Activated CD4-positive, alpha-beta T cell treated with anti-CD3 and anti-CD28 coated beads, Interleukin-2, amount 50 U/mL, for 1 hour (primary cell): ENCODE measurements around the gene LIPT2.
"Not testable (repeated sequence)": the region's sequence is repeated elsewhere in the genome, so short reads cannot be mapped to it uniquely, and the experiment has no call there.

ENCODE experiments used
- DNase-seq: peaks from one replicate; pipeline ENCODE4 v3.0.0-alpha.2; 2020

Gene LIPT2

GRCh38 chr11:74492974-74493790, at the start of gene LIPT2:
Gene LIPT2, minus strand, starts transcription at chr11:74493724. Its CDS starts 21 bp downstream, at chr11:74493703.
- peak; percentile 98 for DNase-seq

DNA sequence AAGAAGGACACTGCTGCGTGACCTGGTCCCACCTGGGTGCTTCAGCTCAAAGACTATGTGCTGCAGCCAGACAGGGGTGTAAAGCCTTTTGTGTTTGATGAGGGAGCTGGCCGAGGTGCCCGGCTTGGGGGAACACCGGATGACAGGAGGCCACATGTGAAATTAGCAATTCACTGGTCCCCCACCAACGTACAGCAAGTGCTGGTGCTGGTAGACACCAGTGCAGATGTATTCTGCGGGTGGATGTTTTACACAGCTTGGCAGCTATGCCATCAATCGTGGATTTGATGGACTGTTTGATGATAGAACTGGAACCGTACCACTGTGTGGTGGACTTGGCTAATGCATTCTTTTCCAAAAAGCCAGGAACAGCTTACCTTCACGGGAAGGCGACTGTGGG, 47.9 kb upstream of the LIPT2 start:
- no peak for DNase-seq

GRCh38 chr11:74540270-74540669, 46.7 kb upstream of the LIPT2 start:
- no peak for DNase-seq

GRCh38 chr11:74538680-74539079, 45.2 kb upstream of the LIPT2 start:
- DNase-seq, result no peak

GRCh38 chr11:74535371-74536160, 42.0 kb upstream of the LIPT2 start:
- no peak for DNase-seq

DNA sequence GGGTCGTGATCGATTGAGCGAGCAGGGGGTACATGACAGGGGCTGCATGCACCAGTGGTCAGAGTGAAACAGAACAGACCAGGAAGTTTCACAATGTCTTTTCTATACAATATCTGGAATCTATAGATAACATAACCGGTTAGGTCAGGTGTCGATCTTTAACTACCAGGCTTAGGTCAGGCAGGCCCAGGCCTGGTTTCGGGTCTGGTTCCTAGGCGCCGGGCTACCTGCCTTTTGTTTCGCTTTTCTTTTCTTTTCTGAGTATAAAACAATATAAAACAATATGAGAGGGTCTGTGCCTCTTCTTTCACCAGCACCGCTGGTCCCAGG, 41.4 kb upstream of the LIPT2 start:
- DNase-seq, result not testable (repeated sequence)

DNA sequence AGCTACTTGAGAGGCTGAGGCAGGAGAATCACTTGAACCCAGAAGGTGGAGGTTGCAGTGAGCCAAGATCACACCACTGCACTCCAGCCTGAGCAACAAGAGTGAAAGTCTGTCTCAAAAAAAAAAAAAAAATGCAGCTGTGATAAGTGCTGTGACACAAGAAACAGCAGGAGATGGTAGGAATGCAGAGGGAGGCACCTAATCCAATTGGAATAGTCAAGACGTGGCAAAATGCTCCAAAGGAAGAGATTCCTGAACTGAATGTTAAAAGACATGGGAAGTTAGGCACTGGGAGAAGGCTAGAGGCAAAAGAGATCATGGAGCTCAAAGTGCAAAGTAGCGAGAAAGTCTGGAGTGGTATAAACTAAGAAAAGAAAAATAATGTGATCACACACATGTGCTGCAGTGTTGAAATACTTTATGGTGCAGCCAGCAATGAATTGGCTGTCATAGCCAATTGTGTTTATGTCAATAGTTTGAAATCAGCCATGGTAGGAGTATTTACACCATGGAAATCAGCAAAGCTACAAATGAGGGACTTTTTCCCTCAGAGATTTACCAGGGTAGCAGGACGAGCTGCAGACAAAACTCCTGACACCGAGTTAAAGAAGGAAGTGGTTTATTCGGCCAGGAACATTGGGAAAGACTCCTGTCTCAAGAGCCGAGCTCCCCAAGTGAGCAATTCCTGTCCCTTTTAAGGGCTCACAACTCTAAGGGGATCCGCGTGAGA, 40.9 kb upstream of the LIPT2 start:
- DNase-seq, result no peak

GRCh38 chr11:74533421-74533820, 39.9 kb upstream of the LIPT2 start:
- DNase-seq, result no peak

DNA sequence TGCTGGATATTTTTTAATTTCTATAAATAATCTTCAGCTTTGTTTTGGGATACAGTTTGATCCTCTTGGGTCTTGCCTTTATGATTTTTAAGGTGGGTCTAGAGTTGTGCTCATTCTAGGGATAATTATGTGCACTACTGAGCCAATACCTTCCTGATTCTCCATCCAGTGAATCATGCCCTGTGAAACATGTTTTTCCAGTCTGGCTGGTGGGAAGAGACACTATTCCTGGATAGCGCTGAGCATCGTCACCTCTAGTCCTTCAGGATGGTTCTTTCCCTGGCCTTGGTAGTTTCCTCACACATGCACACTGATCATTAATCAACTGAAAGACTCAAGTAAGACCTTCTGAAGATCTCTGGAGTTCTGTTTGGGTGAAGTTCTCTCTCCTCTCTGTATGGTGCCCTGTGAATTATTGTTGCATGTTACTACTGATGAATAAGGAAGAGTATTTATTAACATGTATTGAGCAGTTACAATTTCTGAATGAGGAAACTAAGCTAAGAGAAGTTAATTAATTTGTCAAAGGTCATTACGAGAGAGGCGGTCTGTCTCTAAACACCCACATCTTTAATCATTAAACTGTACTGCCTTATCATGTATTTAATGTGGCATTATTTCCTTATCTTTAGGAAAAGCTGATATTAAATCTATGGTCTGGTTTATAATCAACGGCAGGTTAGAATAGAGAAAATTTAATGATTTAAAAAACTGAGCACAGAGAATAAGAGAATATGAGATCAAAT, 39.1 kb upstream of the LIPT2 start:
- DNase-seq, result no peak

DNA sequence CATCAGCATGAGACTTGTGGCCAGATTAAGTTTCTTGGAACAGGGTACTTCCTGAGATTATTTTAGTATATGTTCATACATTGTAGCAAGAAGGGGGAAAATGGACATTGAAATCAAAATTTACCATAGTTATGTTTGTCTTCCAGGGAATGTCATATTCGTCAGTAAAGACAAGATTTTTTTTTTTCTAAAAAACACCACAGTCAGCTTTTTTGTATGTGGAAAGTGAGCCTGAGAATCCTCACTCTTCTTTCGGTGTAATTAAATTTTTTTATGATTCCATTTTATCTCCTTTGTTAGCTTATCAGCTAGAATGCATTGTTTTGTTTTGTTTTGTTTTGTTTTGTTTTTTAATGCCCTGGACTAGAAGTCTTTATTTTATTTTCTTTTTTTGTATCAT, 31.5 kb upstream of the LIPT2 start:
- DNase-seq, result no peak

GRCh38 chr11:74524501-74524900, 31.0 kb upstream of the LIPT2 start:
- no peak for DNase-seq

DNA sequence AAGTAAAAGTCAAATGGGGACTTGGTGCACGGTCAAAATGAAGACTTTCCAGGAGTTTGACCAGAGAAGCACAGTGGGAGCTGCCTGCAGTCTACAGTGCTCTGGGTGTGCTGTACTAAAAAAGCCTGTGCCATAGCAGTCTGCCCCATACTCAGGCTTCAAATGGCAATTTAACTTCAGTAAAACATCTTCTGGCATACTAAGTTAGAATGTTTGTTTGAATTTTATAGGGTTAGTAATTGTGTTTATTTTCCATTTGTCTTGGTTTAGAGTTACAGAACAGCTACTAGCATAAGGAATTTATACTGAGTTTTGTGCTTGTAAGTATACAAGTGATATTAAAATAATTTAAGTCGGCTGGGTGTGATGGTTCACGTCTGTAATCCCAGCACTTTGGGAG, 29.3 kb upstream of the LIPT2 start:
- DNase-seq, result no peak

GRCh38 chr11:74521666-74522252, 28.2 kb upstream of the LIPT2 start:
- DNase-seq, result no peak

DNA sequence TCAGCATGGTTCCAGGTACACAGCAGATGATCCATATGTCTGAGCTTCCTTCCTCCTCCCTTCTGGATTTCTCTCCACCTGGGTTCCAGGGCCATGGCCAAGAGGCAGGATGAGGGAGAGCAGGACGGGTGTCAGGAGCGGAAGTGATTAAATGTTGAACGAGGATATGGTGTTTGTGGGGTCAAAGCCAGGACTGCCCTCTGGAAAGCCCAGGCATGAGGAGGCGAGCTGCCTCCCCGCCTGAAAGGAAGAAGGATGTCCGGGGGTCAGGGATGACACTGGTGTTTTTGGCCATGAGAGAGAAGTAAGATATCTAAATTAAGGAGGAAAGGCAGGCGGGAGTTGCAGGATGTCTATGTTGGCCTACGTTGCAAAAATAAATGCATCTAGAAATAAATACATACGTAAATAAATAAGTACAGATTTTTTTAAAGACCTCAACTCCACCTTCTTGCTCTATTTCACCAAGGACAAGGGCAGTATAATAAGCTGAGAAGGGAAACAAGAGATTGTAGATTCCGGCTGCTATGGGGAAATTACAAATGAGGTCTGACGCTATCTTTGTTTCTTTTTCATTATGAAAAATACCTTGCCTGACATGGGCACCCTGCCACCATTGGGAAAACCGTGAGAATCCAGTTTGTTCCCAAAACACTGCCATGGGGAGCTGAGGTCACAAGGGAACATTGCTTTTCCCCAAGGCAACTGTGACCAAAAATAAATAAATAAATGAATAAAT, 27.6 kb upstream of the LIPT2 start:
- DNase-seq, result no peak

GRCh38 chr11:74520316-74520715, 26.8 kb upstream of the LIPT2 start:
- no peak for DNase-seq

DNA sequence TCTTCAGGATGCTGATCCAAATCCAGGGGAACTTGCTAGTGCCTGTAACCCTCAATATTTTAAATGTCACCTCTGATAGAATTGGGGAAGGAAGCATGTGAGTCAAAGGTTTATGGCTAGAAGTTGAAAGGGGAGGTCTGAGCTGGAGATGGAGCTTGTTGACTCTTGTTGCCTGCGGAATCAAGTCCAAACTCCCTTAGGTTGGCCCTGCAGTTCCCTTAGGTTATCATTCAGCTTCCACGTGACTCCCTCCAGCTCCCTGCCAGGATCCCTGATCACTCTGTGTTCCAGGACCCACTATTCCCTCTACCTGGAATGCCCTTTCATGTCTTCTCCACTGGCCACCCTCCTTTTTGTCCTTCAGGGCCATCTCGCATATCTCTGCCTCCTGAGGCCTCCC, 26.2 kb upstream of the LIPT2 start:
- DNase-seq, result no peak

GRCh38 chr11:74517592-74517991, 24.1 kb upstream of the LIPT2 start:
- DNase-seq, result not testable (repeated sequence)

DNA sequence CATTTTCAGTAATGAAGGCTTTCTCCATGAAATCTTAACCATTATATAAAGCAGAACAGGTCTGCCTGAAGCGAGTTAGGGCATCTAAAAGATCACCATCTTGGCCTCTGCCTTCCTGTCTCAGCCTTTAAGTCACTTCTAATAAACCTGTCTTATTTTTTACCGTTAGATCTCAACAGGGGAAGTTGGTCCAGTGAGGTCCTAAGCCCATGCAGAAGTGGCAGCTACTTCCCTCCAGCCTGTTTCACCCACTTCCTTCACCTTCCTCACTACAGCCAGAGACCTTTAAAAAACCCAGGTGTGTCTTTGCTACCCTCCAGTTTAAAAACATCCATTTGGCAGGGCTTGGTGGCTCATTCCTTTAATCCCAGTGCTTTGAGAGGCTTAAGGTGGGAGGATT, 14.1 kb upstream of the LIPT2 start:
- no peak for DNase-seq

GRCh38 chr11:74506823-74507222, 13.3 kb upstream of the LIPT2 start:
- no peak for DNase-seq

- no peak for DNase-seq
Measured at GRCh38 chr11:74505911-74506310, 12.4 kb upstream of the LIPT2 start.

DNA sequence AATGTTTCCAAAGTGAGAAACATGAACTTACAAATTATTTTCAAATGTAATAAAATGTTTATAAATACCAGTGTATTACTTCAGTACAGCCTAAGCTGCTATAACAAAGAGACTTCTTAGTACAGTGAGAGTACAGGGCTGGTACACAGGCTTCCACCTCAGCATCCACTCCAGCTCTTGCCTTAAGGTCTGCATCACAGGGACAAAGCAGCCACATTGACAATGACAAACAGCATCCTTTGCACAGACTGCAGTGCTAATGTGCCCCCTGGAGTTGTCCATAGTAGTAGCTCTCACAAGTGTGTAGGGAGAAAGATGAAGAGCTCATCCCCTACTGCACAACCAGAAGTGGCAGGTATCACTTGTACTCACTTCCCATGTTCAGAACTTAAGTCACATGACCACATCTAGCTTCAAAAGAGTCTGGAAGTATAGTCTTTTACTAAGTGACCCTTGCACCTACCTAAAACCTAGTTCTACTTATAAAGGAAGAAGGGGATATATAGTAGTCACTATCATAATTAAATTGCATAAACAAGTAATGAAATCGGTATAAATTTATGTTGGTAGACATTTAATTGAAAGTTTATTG, 10.7 kb upstream of the LIPT2 start:
- DNase-seq, result no peak
